PC-9 (cell line): Measurements from ENCODE around the gene AZU1. TPM values are rescaled to one million over a fixed set of nuclear protein-coding genes. Genes with fewer than 3 reads are reported as not detected.

Experiments used
- BruUV-seq: library from RNA; stranded (reverse); fragments of 400-500 nt; replicated peaks from 2 replicates; lab custom pipeline; 2021; lab: Mats Ljungman, UMichigan
- CTCF ChIA-PET: fragments of 300-600 bp; sonication (Branson Sonifier 250); formaldehyde crosslinking; loops from one replicate; lab custom pipeline; 2022; ENCODE audit warnings: antibody characterized with exemption; lab: Charles Lee
- POLR2A ChIA-PET: fragments of 300-600 bp; sonication (Branson Sonifier 250); formaldehyde crosslinking; loops from one replicate; lab custom pipeline; 2022; ENCODE audit warnings: antibody characterized with exemption; ENCODE audit not compliant: unreplicated experiment; lab: Charles Lee
- DNase-seq, 2 experiments: peaks; one replicate each; pipeline versions ENCODE4 v3.0.0 to v3.0.0-alpha.2; 2015 to 2022; ENCODE audit warnings: mixed read lengths in 1 of 2
- H2AFZ ChIP-seq: fragments of 200-600 bp; sonication (generic); 2 replicates; pipeline ENCODE4 v1.8.1; 2017; ENCODE audit warnings: antibody characterized with exemption
- H3F3A ChIP-seq: fragments of 200-600 bp; sonication (generic); 2 replicates; pipeline ENCODE4 v1.8.1; 2017; ENCODE audit warnings: antibody characterized with exemption, mild to moderate bottlenecking, low read depth; ENCODE audit not compliant: insufficient read depth
- H3K27ac ChIP-seq: fragments of 200-600 bp; sonication (generic); 2 replicates; pipeline ENCODE4 v1.6.1; 2016; ENCODE audit warnings: mixed run types
- H3K27me3 ChIP-seq: fragments of 200-600 bp; sonication (generic); 2 replicates; pipeline ENCODE4 v1.6.1; 2016; ENCODE audit warnings: low read depth, mixed run types; ENCODE audit not compliant: insufficient read depth
- H3K36me3 ChIP-seq: fragments of 200-600 bp; sonication (generic); 2 replicates; pipeline ENCODE4 v1.6.1; 2016; ENCODE audit warnings: low read depth, mixed run types
- H3K4me1 ChIP-seq: fragments of 200-600 bp; sonication (generic); replicated peaks from 2 replicates; pipeline ENCODE4 v1.6.1; 2016; ENCODE audit warnings: mixed run types; ENCODE audit not compliant: insufficient read depth
- H3K4me2 ChIP-seq: fragments of 200-600 bp; sonication (generic); 2 replicates; pipeline ENCODE4 v1.6.1; 2017; ENCODE audit warnings: mixed run types
- H3K4me3 ChIP-seq: fragments of 200-600 bp; sonication (generic); 2 replicates; pipeline ENCODE4 v1.6.1; 2016; ENCODE audit warnings: mixed run types
- H3K79me2 ChIP-seq: fragments of 200-600 bp; sonication (generic); 2 replicates; pipeline ENCODE4 v1.6.1; 2017; ENCODE audit warnings: low read depth, mixed run types
- H3K9me2 ChIP-seq: fragments of 200-600 bp; sonication (generic); 2 replicates; pipeline ENCODE4 v1.8.1; 2017; ENCODE audit warnings: mild to moderate bottlenecking; ENCODE audit not compliant: insufficient read depth
- H3K9me3 ChIP-seq: fragments of 200-600 bp; sonication (generic); 2 replicates; pipeline ENCODE4 v1.8.1; 2016; ENCODE audit warnings: low read depth; ENCODE audit not compliant: insufficient read depth
- H4K20me1 ChIP-seq: fragments of 200-600 bp; sonication (generic); 2 replicates; pipeline ENCODE4 v1.8.1; 2017; ENCODE audit not compliant: insufficient read depth
- CTCF ChIP-seq: fragments of 200-600 bp; sonication (generic); conservative IDR thresholded peaks from 2 replicates; pipeline ENCODE4 v1.6.1; 2017; ENCODE audit warnings: mixed run types, antibody characterized with exemption, mild to moderate bottlenecking, moderate library complexity
- EZH2 ChIP-seq: fragments of 200-600 bp; sonication (generic); IDR thresholded peaks from 2 replicates; pipeline ENCODE4 v1.8.0; 2017; ENCODE audit warnings: antibody characterized with exemption, low read depth
- intact Hi-C: fragments of 100-400 bp; cut with micrococcal nuclease; formaldehyde crosslinking; loops from one replicate; pipeline ENCODE4 v1.10.0; 2022; ENCODE audit not compliant: unreplicated experiment
- total RNA-seq: library from RNA; stranded (reverse); gene quantifications from 2 replicates; pipeline ENCODE4 v1.2.3, GENCODE V29; 2021

The AZU1 gene
- total RNA-seq, 1 experiment from 2014 or later = not detected

- Histone ChIP-seq H3F3A (peaks cover 14% of the 10 kb centered on the region; the same call in 1 of the 2 replicates), H3K36me3 (no peaks in the 10 kb centered on the region), H3K27ac (no peak overlapping the region), H3K4me1 (peaks cover 6% of the 10 kb centered on the region), H3K9me3 (no peaks in the 10 kb centered on the region), H3K9me2 (no peaks in the 10 kb centered on the region), H2AFZ (no peak overlapping the region), H4K20me1 (no peaks in the 10 kb centered on the region), H3K4me3 (no peak overlapping the region), H3K79me2 (no peaks in the 10 kb centered on the region), H3K27me3 (no peaks in the 10 kb centered on the region), H3K4me2 (no peak overlapping the region)
- BruUV-seq = no TSS peak
- TF ChIP-seq CTCF (no peak), EZH2 (no peak)
- intact Hi-C loops = no loop called here
- DNase-seq = no peak
- CTCF ChIA-PET = no interaction called here
- POLR2A ChIA-PET = no interaction called here
Observed at GRCh38 chr19:821231-821824, 6.3 kb upstream of the AZU1 start.

- ChIA-PET POLR2A (no interaction called here), CTCF (no interaction called here)
- Histone ChIP-seq H3K36me3 (no peaks in the 10 kb centered on the region), H3F3A (peaks cover 14% of the 10 kb centered on the region; the same call in 1 of the 2 replicates), H3K27ac (no peak within 1 kb of the TSS), H3K4me2 (no peak within 1 kb of the TSS), H3K9me3 (no peaks in the 10 kb centered on the region), H3K9me2 (no peaks in the 10 kb centered on the region), H2AFZ (no peak within 1 kb of the TSS), H4K20me1 (no peaks in the 10 kb centered on the region), H3K4me1 (peaks cover 6% of the 10 kb centered on the region), H3K4me3 (no peak within 1 kb of the TSS), H3K79me2 (no peaks in the 10 kb centered on the region), H3K27me3 (no peaks in the 10 kb centered on the region)
- intact Hi-C loops = no loop called here
- no peak for TF ChIP-seq CTCF
- TF ChIP-seq EZH2 = no peak
- no TSS peak for BruUV-seq
- no peak for DNase-seq
Observed at GRCh38 chr19:821825-822503, 5.7 kb upstream of the AZU1 start, which contains the start of gene PLPPR3. Gene PLPPR3, minus strand, starts transcription at chr19:821955. Its CDS starts 396 bp downstream, at chr19:821559.

- peak in 1 of 2 experiments; percentile 39 for DNase-seq
- no peak overlapping the region for H3K4me3 ChIP-seq
Observed at GRCh38 chr19:823565-824121, 4.0 kb upstream of the AZU1 start.

More at GRCh38 chr19:823565-824121, 4.0 kb upstream of the AZU1 start:
- no peak overlapping the region for H2AFZ ChIP-seq
- ChIA-PET POLR2A (no interaction called here), CTCF (no interaction called here)
- H3K36me3 ChIP-seq = no peaks in the 10 kb centered on the region
- no peaks in the 10 kb centered on the region for H3K9me3 ChIP-seq
- H3F3A ChIP-seq = peaks cover 14% of the 10 kb centered on the region; the same call in 1 of the 2 replicates
- no peaks in the 10 kb centered on the region for H3K27me3 ChIP-seq
- H3K79me2 ChIP-seq = no peaks in the 10 kb centered on the region
- peak overlapping the region; percentile 38; the same call in 1 of the 2 replicates for H3K4me2 ChIP-seq
- intact Hi-C loops = no loop called here
- H3K9me2 ChIP-seq = no peaks in the 10 kb centered on the region
- no peak overlapping the region for H3K27ac ChIP-seq
- H4K20me1 ChIP-seq = no peaks in the 10 kb centered on the region
- BruUV-seq = no TSS peak
- TF ChIP-seq CTCF = no peak
- TF ChIP-seq EZH2 = no peak
- peaks cover 6% of the 10 kb centered on the region for H3K4me1 ChIP-seq
